ENCODE measurements around the gene KDM2B.

DNA sequence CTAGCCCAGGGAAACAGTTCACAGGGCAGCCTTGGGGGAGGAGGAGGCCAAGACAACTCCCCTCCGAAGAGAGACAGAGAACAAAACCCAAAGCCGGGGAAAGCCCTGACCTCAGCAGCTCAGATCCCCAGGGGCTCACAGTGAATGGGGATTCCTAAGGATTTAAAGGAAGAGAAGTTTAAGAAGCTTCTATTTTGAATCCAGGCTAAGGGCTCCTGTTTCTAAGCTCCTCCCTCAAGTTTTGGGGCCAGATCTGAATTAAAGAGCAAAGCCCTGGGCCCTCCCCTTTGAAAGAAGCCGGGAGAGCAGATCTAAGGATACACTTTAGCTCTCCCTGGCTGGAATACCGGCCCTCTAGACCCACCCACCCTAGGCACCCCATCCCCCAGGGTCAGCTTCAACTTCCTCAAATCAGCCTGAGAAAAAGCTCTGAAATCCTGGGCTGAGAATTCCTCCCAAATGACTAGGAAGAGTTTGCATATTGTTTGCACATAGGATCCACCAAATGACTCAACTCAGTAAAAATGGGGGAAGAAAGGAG lies 3.9 kb downstream of the KDM2B start:
- TF ChIP-seq, protein P1, sequence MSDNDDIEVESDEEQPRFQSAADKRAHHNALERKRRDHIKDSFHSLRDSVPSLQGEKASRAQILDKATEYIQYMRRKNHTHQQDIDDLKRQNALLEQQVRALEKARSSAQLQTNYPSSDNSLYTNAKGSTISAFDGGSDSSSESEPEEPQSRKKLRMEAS (IDR thresholded peaks at IDR 0.05; ENCODE audit: low read depth, low read length) = no peak
- TF ChIP-seq, protein P2, sequence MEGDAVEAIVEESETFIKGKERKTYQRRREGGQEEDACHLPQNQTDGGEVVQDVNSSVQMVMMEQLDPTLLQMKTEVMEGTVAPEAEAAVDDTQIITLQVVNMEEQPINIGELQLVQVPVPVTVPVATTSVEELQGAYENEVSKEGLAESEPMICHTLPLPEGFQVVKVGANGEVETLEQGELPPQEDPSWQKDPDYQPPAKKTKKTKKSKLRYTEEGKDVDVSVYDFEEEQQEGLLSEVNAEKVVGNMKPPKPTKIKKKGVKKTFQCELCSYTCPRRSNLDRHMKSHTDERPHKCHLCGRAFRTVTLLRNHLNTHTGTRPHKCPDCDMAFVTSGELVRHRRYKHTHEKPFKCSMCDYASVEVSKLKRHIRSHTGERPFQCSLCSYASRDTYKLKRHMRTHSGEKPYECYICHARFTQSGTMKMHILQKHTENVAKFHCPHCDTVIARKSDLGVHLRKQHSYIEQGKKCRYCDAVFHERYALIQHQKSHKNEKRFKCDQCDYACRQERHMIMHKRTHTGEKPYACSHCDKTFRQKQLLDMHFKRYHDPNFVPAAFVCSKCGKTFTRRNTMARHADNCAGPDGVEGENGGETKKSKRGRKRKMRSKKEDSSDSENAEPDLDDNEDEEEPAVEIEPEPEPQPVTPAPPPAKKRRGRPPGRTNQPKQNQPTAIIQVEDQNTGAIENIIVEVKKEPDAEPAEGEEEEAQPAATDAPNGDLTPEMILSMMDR (IDR thresholded peaks at IDR 0.05; ENCODE audit: low read depth, low read length) = no peak
- TF ChIP-seq MYC (IDR thresholded peaks at IDR 0.05; ENCODE audit: low read depth, low read length) = no peak

Data from NB4 (cell line).